ENCODE data around the gene CTNNA2.

GRCh38 chr2:79789811-79790210 lies 277.0 kb downstream of the CTNNA2 start:
- TF ChIP-seq CSDC2 (CRISPR knock-in tag; IDR thresholded peaks at IDR 0.05) (no peak), ARNTL (CRISPR knock-in tag; IDR thresholded peaks at IDR 0.05; ENCODE audit: borderline replicate concordance, low read depth) (no peak), PPARA (CRISPR knock-in tag; IDR thresholded peaks at IDR 0.05; ENCODE audit: borderline replicate concordance) (no peak), CSRNP3 (CRISPR knock-in tag; IDR thresholded peaks at IDR 0.05) (no peak), ZFP30 (CRISPR knock-in tag; IDR thresholded peaks at IDR 0.05) (no peak), SNAI2 (CRISPR knock-in tag; IDR thresholded peaks at IDR 0.05) (no peak), RARB (CRISPR knock-in tag; IDR thresholded peaks at IDR 0.05) (no peak), ZFP3 (CRISPR knock-in tag; IDR thresholded peaks at IDR 0.05) (no peak), PATZ1 (CRISPR knock-in tag; IDR thresholded peaks at IDR 0.05; ENCODE audit: borderline replicate concordance) (no peak), TSHZ2 (CRISPR knock-in tag; IDR thresholded peaks at IDR 0.05) (no peak), BACH2 (CRISPR knock-in tag; IDR thresholded peaks at IDR 0.05; ENCODE audit: borderline replicate concordance) (no peak)
